Activated naive CD4-positive, alpha-beta T cell (primary cell): ENCODE results near the gene FOXJ1.
A peak's percentile ranks its signal among the peaks of the same experiment; 100 is the strongest.

Experiments
- DNase-seq, 4 experiments: peaks; one replicate each; lab custom pipeline; 2025; lab: John Stamatoyannopoulos, UW

Gene FOXJ1

GRCh38 chr17:76091526-76092286 lies 49.3 kb downstream of the FOXJ1 start:
- DNase-seq, result peak in 1 of 4 experiments; percentile 22

- no peak for DNase-seq
These were observed 50.4 kb downstream of the FOXJ1 start for GRCh38 chr17:76090517-76091129.

DNA sequence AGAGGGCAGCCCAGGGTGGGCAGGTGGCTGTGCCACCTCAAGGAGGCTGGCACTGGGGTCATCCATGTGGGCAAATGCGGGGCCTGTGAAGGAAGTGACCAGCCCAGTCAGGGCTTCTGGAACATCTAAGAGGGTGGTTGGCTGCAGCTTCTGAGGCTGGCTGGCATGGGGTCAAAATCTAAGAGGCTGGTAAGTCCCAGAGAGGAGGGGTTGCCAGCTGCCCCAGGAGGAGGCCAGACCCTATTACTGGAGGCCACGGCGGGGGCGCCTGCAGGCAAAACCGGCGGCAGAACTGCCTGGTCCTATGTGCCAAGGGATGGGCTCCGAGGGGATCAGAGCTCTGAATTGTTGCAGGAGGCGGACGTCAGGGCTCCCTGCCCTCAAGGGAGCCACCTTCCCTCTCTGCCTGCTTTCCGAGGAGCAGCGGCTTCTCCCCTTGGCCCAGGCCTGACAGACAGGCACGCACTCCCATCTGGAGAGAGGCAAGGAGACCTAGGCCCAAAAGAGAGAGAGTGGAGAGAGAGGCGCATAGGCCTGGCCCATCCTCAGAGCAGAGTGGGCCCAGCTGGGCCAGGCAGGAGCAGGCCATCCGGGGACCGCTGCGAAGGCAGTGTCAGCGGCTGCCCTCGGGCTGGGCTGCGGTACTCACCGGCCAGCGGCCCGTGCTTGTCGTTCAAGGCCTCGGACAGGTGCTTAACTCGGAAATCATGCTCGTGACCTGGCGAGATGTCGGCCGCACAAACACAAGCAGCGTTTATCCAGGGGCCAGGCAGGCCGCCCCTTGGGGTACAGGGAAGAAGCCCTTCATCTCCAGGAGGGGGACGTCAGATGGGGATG lies 51.1 kb downstream of the FOXJ1 start:
- no peak for DNase-seq

- no peak for DNase-seq
These were observed 52.0 kb downstream of the FOXJ1 start for GRCh38 chr17:76088868-76089576.

DNA sequence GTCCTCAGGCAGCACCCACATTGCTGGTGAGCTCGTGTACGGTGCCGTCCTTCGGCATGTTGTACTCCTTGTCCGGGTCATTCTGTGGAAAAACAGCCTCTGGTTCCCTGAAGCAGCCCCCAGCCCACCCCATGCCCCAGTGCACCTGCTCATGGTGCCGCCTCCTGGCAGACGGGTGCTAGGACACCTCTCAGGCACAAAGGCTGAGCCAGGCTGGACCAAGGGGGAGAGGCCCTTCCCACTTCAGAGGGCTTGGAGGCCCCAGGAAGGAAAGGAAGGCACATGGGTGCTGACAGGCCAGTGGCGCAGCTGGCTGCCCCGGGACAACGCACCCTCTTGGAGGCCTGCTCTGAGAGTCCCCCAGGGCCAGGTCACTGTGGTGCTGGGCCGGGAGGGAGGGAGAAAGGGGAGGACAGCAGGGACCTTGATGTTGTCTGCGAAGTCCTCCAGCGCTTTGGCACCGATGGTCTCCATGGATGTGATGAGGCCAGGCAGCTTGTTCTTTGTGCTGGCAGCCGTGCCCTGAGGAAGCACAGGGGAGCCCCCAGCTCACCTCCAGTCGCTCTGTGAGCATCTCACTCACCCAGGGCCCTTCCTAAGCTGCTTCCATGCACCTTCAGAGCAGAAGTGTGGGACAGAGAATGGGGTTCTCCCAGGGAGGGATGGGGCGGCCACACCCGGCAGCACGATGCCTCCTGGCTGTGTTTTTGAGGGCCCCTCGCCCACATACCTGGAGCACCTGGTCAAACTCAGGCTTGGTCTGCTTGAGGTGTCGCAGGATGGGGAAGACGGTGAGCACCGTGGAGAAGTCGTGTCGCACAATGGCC lies 52.8 kb downstream of the FOXJ1 start:
- no peak for DNase-seq

DNA sequence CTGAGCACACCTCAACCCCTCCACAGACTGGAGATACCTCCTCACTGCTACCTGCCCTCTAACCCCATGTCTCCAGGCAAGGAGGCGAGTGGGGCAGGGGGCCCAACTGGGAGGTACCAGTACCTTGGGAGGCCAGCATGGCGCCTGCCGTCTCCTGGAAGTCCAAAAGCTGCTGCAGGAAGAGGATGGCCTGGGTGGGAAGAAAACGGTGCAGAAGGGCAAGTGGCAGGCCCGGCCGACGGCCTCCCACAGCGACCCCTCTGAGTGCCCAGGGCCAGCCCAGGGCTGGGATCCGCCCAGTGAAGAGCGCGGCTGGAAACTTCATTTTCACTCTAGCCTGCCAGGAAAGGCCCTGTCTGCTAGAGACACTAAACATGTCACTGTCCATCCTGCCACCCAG lies 53.5 kb downstream of the FOXJ1 start:
- no peak for DNase-seq

- DNase-seq, result no peak
These were observed 54.7 kb downstream of the FOXJ1 start for GRCh38 chr17:76086384-76086783.
